ENCODE data around the gene DUSP8. TPM values are rescaled to one million over a fixed set of nuclear protein-coding genes. Genes with fewer than 3 reads are reported as not detected.

DUSP8 gene
- total RNA-seq, 1 experiment from 2014 or later: 10.2 TPM

GRCh38 chr11:1604181-1604580, 32.1 kb upstream of the DUSP8 start:
- H3K79me2 ChIP-seq (ENCODE audit: insufficient read depth, low read length): no peaks in the 10 kb centered on the region
- RAD21 ChIA-PET (ENCODE audit: low non-redundant PET in 1 of 2, low total read pairs in 2 of 2, uncharacterized antibody in 2 of 2, unreplicated experiment in 2 of 2): no interaction called here
- H3K27me3 ChIP-seq (ENCODE audit: insufficient read depth, low read length): peaks cover 12% of the 10 kb centered on the region; the same call in 1 of the 2 replicates
- no TSS peak for BruUV-seq (replicated peaks)
- no peaks in the 10 kb centered on the region for H3K9me3 ChIP-seq (ENCODE audit: control insufficient read depth in 1 of 2, insufficient read depth in 1 of 2, low read depth in 1 of 2, low read length in 2 of 2)
- DNase-seq (ENCODE audit: low read depth, low spot score) (no peak), ATAC-seq (no peak)
- H2AFZ ChIP-seq (ENCODE audit: low read depth, low read length, poor library complexity, severe bottlenecking): no peak overlapping the region
- no peaks in the 10 kb centered on the region for H3K4me1 ChIP-seq (ENCODE audit: control insufficient read depth in 1 of 2, insufficient read depth in 2 of 2, low read length in 2 of 2)
- intact Hi-C loops (cut with micrococcal nuclease): no loop called here
- H3K9me2 ChIP-seq (ENCODE audit: insufficient read depth): no peaks in the 10 kb centered on the region
- no peaks in the 10 kb centered on the region for H4K20me1 ChIP-seq (ENCODE audit: insufficient read depth)
- H3K4me3 ChIP-seq (replicated peaks in 1 of 2; ENCODE audit: low read depth in 1 of 2, low read length in 2 of 2): no peak overlapping the region
- no peak overlapping the region for H3K4me2 ChIP-seq (ENCODE audit: low read length)
- CTCF ChIA-PET: no interaction called here
- no peaks in the 10 kb centered on the region for H3K36me3 ChIP-seq (ENCODE audit: control insufficient read depth in 1 of 2, insufficient read depth in 2 of 2, low read length in 2 of 2)
- H3K27ac ChIP-seq (ENCODE audit: low read depth, low read length): no peak overlapping the region
- TF ChIP-seq ZNF274 (IDR thresholded peaks at IDR 0.05; ENCODE audit: low read depth, low read length) (no peak), REST (IDR thresholded peaks at IDR 0.05; ENCODE audit: low read depth) (no peak), SRF (IDR thresholded peaks at IDR 0.05; ENCODE audit: low read depth) (no peak), POLR2AphosphoS5 (IDR thresholded peaks at IDR 0.05; ENCODE audit: low read depth, low read length) (no peak), ZFX (IDR thresholded peaks at IDR 0.05) (no peak), CTCF (IDR thresholded peaks at IDR 0.05 in 2 of 3, conservative IDR thresholded peaks at IDR 0.05 in 1 of 3; ENCODE audit: borderline replicate concordance in 1 of 3, insufficient read depth in 1 of 3, low read depth in 2 of 3, low read length in 2 of 3) (no peak), TCF7L2 (IDR thresholded peaks at IDR 0.05; ENCODE audit: borderline replicate concordance, extremely low read depth, insufficient read depth, insufficient read length) (no peak), SIN3A (IDR thresholded peaks at IDR 0.05; ENCODE audit: low read depth) (no peak), FOSL1 (IDR thresholded peaks at IDR 0.05; ENCODE audit: low read depth) (no peak)
- no peak overlapping the region for H3K9ac ChIP-seq (ENCODE audit: low read length)
- POLR2A ChIA-PET: no interaction called here

Measured in HCT116 (cell line).